GM12875 (cell line): Measurements from ENCODE around the gene ZNF12.
"Not testable (repeated sequence)": the region's sequence is repeated elsewhere in the genome, so short reads cannot be mapped to it uniquely, and the experiment has no call there.

ENCODE experiments used
- H3K4me3 ChIP-seq: one replicate; pipeline ENCODE4 v1.5.1; 2011; ENCODE audit warnings: low read depth, low read length, control low read depth
- CTCF ChIP-seq: IDR thresholded peaks from 2 replicates; pipeline ENCODE4 v1.5.1; 2011; ENCODE audit warnings: low read depth, mild to moderate bottlenecking, control low read depth, inconsistent platforms, low read length, moderate library complexity, borderline replicate concordance; ENCODE audit not compliant: insufficient read depth

ZNF12 gene

GRCh38 chr7:6706666-6707407 lies at the start of gene ZNF12:
Gene ZNF12 (minus strand): TSS chr7:6706947. CDS start chr7:6705173, 1,774 bp downstream.
- peak within 1 kb of the TSS; percentile 94 for H3K4me3 ChIP-seq
- TF ChIP-seq CTCF, result no peak

GRCh38 chr7:6753964-6754363 lies 47.2 kb upstream of the ZNF12 start, which contains the start of gene RSPH10B2:
Gene RSPH10B2 (plus strand): TSS chr7:6754103. CDS start chr7:6757678, 3,575 bp downstream.
- not testable (repeated sequence) for H3K4me3 ChIP-seq

GRCh38 chr7:6750173-6750572 lies 43.4 kb upstream of the ZNF12 start:
- not testable (repeated sequence) for H3K4me3 ChIP-seq

GRCh38 chr7:6749335-6749734 lies 42.6 kb upstream of the ZNF12 start:
- H3K4me3 ChIP-seq, result not testable (repeated sequence)

- not testable (repeated sequence) for H3K4me3 ChIP-seq
Measured at GRCh38 chr7:6744410-6745100, 37.8 kb upstream of the ZNF12 start.

GRCh38 chr7:6738415-6738814 lies 31.7 kb upstream of the ZNF12 start:
- not testable (repeated sequence) for H3K4me3 ChIP-seq

- TF ChIP-seq CTCF, result no peak
- H3K4me3 ChIP-seq, result peak overlapping the region; percentile 98
Measured at GRCh38 chr7:6730343-6730633, 23.5 kb upstream of the ZNF12 start.

GRCh38 chr7:6729492-6730342 lies 23.0 kb upstream of the ZNF12 start:
- 0 out of 2 replicates have a peak, but pooled peaks have one; percentile 15 for TF ChIP-seq CTCF
- H3K4me3 ChIP-seq, result peak overlapping the region; percentile 98

- H3K4me3 ChIP-seq, result peak overlapping the region; percentile 98
Measured at GRCh38 chr7:6728893-6729491, 22.2 kb upstream of the ZNF12 start.

- H3K4me3 ChIP-seq, result no peak overlapping the region
- no peak for TF ChIP-seq CTCF
Measured at GRCh38 chr7:6727663-6728062, 20.9 kb upstream of the ZNF12 start.

GRCh38 chr7:6726341-6726740 lies 19.6 kb upstream of the ZNF12 start:
- not testable (repeated sequence) for H3K4me3 ChIP-seq
